HEK293 (cell line): ENCODE data around the gene ASPSCR1.

Source experiments
- GFI1B ChIP-seq: fragments of 450-650 bp; formaldehyde crosslinking; IDR thresholded peaks from 2 replicates; pipeline ENCODE4 v1.5.1; 2016; ENCODE audit warnings: missing biosample characterization, missing genetic modification characterization
- GLI4 ChIP-seq: fragments of 450-650 bp; formaldehyde crosslinking; IDR thresholded peaks from 2 replicates; pipeline ENCODE4 v1.5.1; 2016; ENCODE audit warnings: missing biosample characterization, missing genetic modification characterization
- GLIS2 ChIP-seq: fragments of 450-650 bp; formaldehyde crosslinking; IDR thresholded peaks from 2 replicates; pipeline ENCODE4 v1.5.1; 2016; ENCODE audit warnings: missing biosample characterization, missing genetic modification characterization
- PATZ1 ChIP-seq: fragments of 450-650 bp; formaldehyde crosslinking; IDR thresholded peaks from 2 replicates; pipeline ENCODE4 v1.5.1; 2016; ENCODE audit warnings: missing biosample characterization, missing genetic modification characterization
- PRDM4 ChIP-seq: fragments of 450-650 bp; formaldehyde crosslinking; IDR thresholded peaks from 2 replicates; pipeline ENCODE4 v1.5.1; 2017; ENCODE audit warnings: missing biosample characterization, missing genetic modification characterization
- SP7 ChIP-seq: fragments of 450-650 bp; formaldehyde crosslinking; IDR thresholded peaks from 2 replicates; pipeline ENCODE4 v1.5.1; 2016; ENCODE audit warnings: missing biosample characterization, missing genetic modification characterization
- ZBTB7A ChIP-seq: fragments of 450-650 bp; formaldehyde crosslinking; IDR thresholded peaks from 2 replicates; pipeline ENCODE4 v1.5.1; 2016; ENCODE audit warnings: low read depth, missing biosample characterization, missing genetic modification characterization
- ZNF138 ChIP-seq: fragments of 450-650 bp; formaldehyde crosslinking; IDR thresholded peaks from 2 replicates; pipeline ENCODE4 v1.5.1; 2016; ENCODE audit warnings: missing biosample characterization, missing genetic modification characterization, borderline replicate concordance
- ZNF174 ChIP-seq: fragments of 450-650 bp; formaldehyde crosslinking; IDR thresholded peaks from 2 replicates; pipeline ENCODE4 v1.5.0; 2017; ENCODE audit warnings: missing biosample characterization, mild to moderate bottlenecking, missing genetic modification characterization
- ZNF280D ChIP-seq: fragments of 450-650 bp; formaldehyde crosslinking; IDR thresholded peaks from 2 replicates; pipeline ENCODE4 v1.5.1; 2016; ENCODE audit warnings: missing biosample characterization, missing genetic modification characterization
- ZNF335 ChIP-seq: fragments of 450-650 bp; formaldehyde crosslinking; conservative IDR thresholded peaks from 2 replicates; pipeline ENCODE4 v1.5.1; 2016; ENCODE audit warnings: missing biosample characterization, missing genetic modification characterization
- ZNF362 ChIP-seq: fragments of 450-650 bp; formaldehyde crosslinking; IDR thresholded peaks from 2 replicates; pipeline ENCODE4 v1.5.1; 2016; ENCODE audit warnings: missing biosample characterization, missing genetic modification characterization
- ZNF416 ChIP-seq: fragments of 450-650 bp; formaldehyde crosslinking; IDR thresholded peaks from 2 replicates; pipeline ENCODE4 v1.5.1; 2016; ENCODE audit warnings: missing biosample characterization, missing genetic modification characterization
- ZNF488 ChIP-seq: fragments of 450-650 bp; formaldehyde crosslinking; IDR thresholded peaks from 2 replicates; pipeline ENCODE4 v1.5.1; 2016; ENCODE audit warnings: missing biosample characterization, missing genetic modification characterization
- ZNF518A ChIP-seq: fragments of 450-650 bp; formaldehyde crosslinking; conservative IDR thresholded peaks from 2 replicates; pipeline ENCODE4 v1.5.1; 2016; ENCODE audit warnings: low read depth, missing biosample characterization, missing genetic modification characterization
- ZNF544 ChIP-seq: fragments of 450-650 bp; formaldehyde crosslinking; IDR thresholded peaks from 2 replicates; pipeline ENCODE4 v1.5.0; 2017; ENCODE audit warnings: missing biosample characterization, missing genetic modification characterization
- ZNF585B ChIP-seq: fragments of 450-650 bp; formaldehyde crosslinking; IDR thresholded peaks from 2 replicates; pipeline ENCODE4 v1.5.1; 2016; ENCODE audit warnings: missing biosample characterization, missing genetic modification characterization
- ZNF621 ChIP-seq: fragments of 450-650 bp; formaldehyde crosslinking; IDR thresholded peaks from 2 replicates; pipeline ENCODE4 v1.5.1; 2017; ENCODE audit warnings: missing biosample characterization, missing genetic modification characterization
- ZNF664 ChIP-seq: fragments of 450-650 bp; formaldehyde crosslinking; IDR thresholded peaks from 2 replicates; pipeline ENCODE4 v1.5.1; 2016; ENCODE audit warnings: missing biosample characterization, missing genetic modification characterization
- ZNF670 ChIP-seq: fragments of 450-650 bp; formaldehyde crosslinking; IDR thresholded peaks from 2 replicates; pipeline ENCODE4 v1.5.1; 2016; ENCODE audit warnings: missing biosample characterization, missing genetic modification characterization, low read depth
- ZNF785 ChIP-seq: fragments of 450-650 bp; formaldehyde crosslinking; IDR thresholded peaks from 2 replicates; pipeline ENCODE4 v1.5.1; 2016; ENCODE audit warnings: missing biosample characterization, missing genetic modification characterization
- ZSCAN5A ChIP-seq: fragments of 450-650 bp; formaldehyde crosslinking; IDR thresholded peaks from 2 replicates; pipeline ENCODE4 v1.5.1; 2016; ENCODE audit warnings: missing biosample characterization, missing genetic modification characterization

Gene ASPSCR1

GRCh38 chr17:82023447-82024241 lies 46.2 kb downstream of the ASPSCR1 start (continued):
- TF ChIP-seq ZNF488 (tag by site-specific recombination) (no peak), GFI1B (tag by site-specific recombination) (no peak), ZNF664 (tag by site-specific recombination) (no peak), ZNF138 (tag by site-specific recombination) (no peak), ZNF621 (tag by site-specific recombination) (no peak), ZNF585B (tag by site-specific recombination) (0 out of 2 replicates have a peak, but pooled peaks have one; percentile 11), ZNF362 (tag by site-specific recombination) (no peak), ZSCAN5A (tag by site-specific recombination) (0 out of 2 replicates have a peak, but pooled peaks have one; percentile 37), PRDM4 (tag by site-specific recombination) (no peak), GLI4 (tag by site-specific recombination) (no peak), ZNF785 (no peak), ZNF416 (tag by site-specific recombination) (no peak), ZNF335 (peak; percentile 100), ZNF544 (tag by site-specific recombination) (no peak), ZBTB7A (tag by site-specific recombination) (peak; percentile 64; the same call in 1 of the 2 replicates), ZNF280D (tag by site-specific recombination) (no peak), PATZ1 (tag by site-specific recombination) (peak; percentile 59; the same call in 1 of the 2 replicates), ZNF670 (tag by site-specific recombination) (no peak), ZNF174 (tag by site-specific recombination) (no peak), ZNF518A (no peak), GLIS2 (tag by site-specific recombination) (peak; percentile 60; the same call in 1 of the 2 replicates), SP7 (tag by site-specific recombination) (peak; percentile 35; the same call in 1 of the 2 replicates)
